ENCODE measurements around the gene BST2. TPM values are rescaled to one million over a fixed set of nuclear protein-coding genes. Genes with fewer than 3 reads are reported as not detected.

Gene BST2
- 0.23 to 0.35 TPM (median 0.32 TPM) in 3 of 5 replicates, not detected in the others for total RNA-seq (2022; extraction: Qiagen RNA extraction; ENCODE audit: low read depth)

GRCh38 chr19:17405250-17406045, at the start of gene BST2:
BST2 (minus strand) TSS chr19:17405630; CDS start chr19:17405575, 55 bp downstream.

GRCh38 chr19:17448131-17448967, 42.9 kb upstream of the BST2 start, which contains the start of gene TMEM221:
TMEM221 (minus strand) TSS chr19:17448668; CDS start chr19:17448462, 206 bp downstream.

GRCh38 chr19:17419621-17420474, 14.4 kb upstream of the BST2 start, which contains the start of gene MVB12A:
MVB12A (plus strand) TSS chr19:17420047; CDS start chr19:17420136, 89 bp downstream.

GRCh38 chr19:17393914-17394313, 11.5 kb downstream of the BST2 start, which contains the start of gene CCDC194:
CCDC194 (minus strand) TSS chr19:17394196; CDS start chr19:17394158, 38 bp downstream.

GRCh38 chr19:17376935-17377600, 28.4 kb downstream of the BST2 start, which contains the start of gene PLVAP:
PLVAP (minus strand) TSS chr19:17377342; CDS start chr19:17377288, 54 bp downstream.

Other genes starting within 250 kb of the BST2 start
- 12.2 to 17.8 TPM (median 16.3 TPM) in 5 replicates for gene USE1, start 190.3 kb downstream of the BST2 start, total RNA-seq (2022; extraction: Qiagen RNA extraction; ENCODE audit: low read depth)
- gene OCEL1, start 179.4 kb downstream of the BST2 start, total RNA-seq (2022; extraction: Qiagen RNA extraction; ENCODE audit: low read depth): 8.0 to 13.5 TPM (median 11.6 TPM) in 5 replicates
- 25.5 to 79.2 TPM (median 72.8 TPM) in 5 replicates for gene NR2F6, start 159.7 kb downstream of the BST2 start, total RNA-seq (2022; extraction: Qiagen RNA extraction; ENCODE audit: low read depth)
- not detected in 5 replicates for gene USHBP1, start 140.9 kb downstream of the BST2 start, total RNA-seq (2022; extraction: Qiagen RNA extraction; ENCODE audit: low read depth)
- gene BABAM1, start 138.2 kb downstream of the BST2 start, total RNA-seq (2022; extraction: Qiagen RNA extraction; ENCODE audit: low read depth): 58.2 to 67.7 TPM (median 62.6 TPM) in 5 replicates
- 0.12 to 0.90 TPM (median 0.52 TPM) in 5 replicates for gene ANKLE1, start 123.7 kb downstream of the BST2 start, total RNA-seq (2022; extraction: Qiagen RNA extraction; ENCODE audit: low read depth)
- gene ABHD8, start 102.2 kb downstream of the BST2 start, total RNA-seq (2022; extraction: Qiagen RNA extraction; ENCODE audit: low read depth): 2.0 to 3.2 TPM (median 3.1 TPM) in 5 replicates
- 40.0 to 98.7 TPM (median 87.8 TPM) in 5 replicates for gene MRPL34, start 99.8 kb downstream of the BST2 start, total RNA-seq (2022; extraction: Qiagen RNA extraction; ENCODE audit: low read depth)
- gene DDA1, start 96.1 kb downstream of the BST2 start, total RNA-seq (2022; extraction: Qiagen RNA extraction; ENCODE audit: low read depth): 46.6 to 71.6 TPM (median 63.9 TPM) in 5 replicates
- gene ANO8, start 70.8 kb downstream of the BST2 start, total RNA-seq (2022; extraction: Qiagen RNA extraction; ENCODE audit: low read depth): 1.6 to 5.5 TPM (median 4.3 TPM) in 5 replicates
- 15.3 to 25.9 TPM (median 22.8 TPM) in 5 replicates for gene GTPBP3, start 68.1 kb downstream of the BST2 start, total RNA-seq (2022; extraction: Qiagen RNA extraction; ENCODE audit: low read depth)
- gene PLVAP, start 28.3 kb downstream of the BST2 start, total RNA-seq (2022; extraction: Qiagen RNA extraction; ENCODE audit: low read depth): not detected in 5 replicates
- gene CCDC194, start 11.4 kb downstream of the BST2 start, total RNA-seq (2022; extraction: Qiagen RNA extraction; ENCODE audit: low read depth): not detected in 5 replicates
- 22.5 to 43.2 TPM (median 39.3 TPM) in 5 replicates for gene MVB12A, start 14.4 kb upstream of the BST2 start, total RNA-seq (2022; extraction: Qiagen RNA extraction; ENCODE audit: low read depth)
- 0.14 to 0.91 TPM (median 0.63 TPM) in 5 replicates for gene TMEM221, start 43.0 kb upstream of the BST2 start, total RNA-seq (2022; extraction: Qiagen RNA extraction; ENCODE audit: low read depth)
- gene NXNL1, start 55.3 kb upstream of the BST2 start, total RNA-seq (2022; extraction: Qiagen RNA extraction; ENCODE audit: low read depth): not detected in 5 replicates
- gene SLC27A1, start 64.9 kb upstream of the BST2 start, total RNA-seq (2022; extraction: Qiagen RNA extraction; ENCODE audit: low read depth): 1.7 to 3.6 TPM (median 2.8 TPM) in 5 replicates
- 41.7 to 79.6 TPM (median 75.4 TPM) in 5 replicates for gene PGLS, start 106.0 kb upstream of the BST2 start, total RNA-seq (2022; extraction: Qiagen RNA extraction; ENCODE audit: low read depth)
- gene COLGALT1, start 150.0 kb upstream of the BST2 start, total RNA-seq (2022; extraction: Qiagen RNA extraction; ENCODE audit: low read depth): 46.5 to 80.8 TPM (median 73.0 TPM) in 5 replicates

Measured in A549 treated with ZK216348 at 1 μM for 4 hours (cell line).